ENCODE data around the gene TRIM13.
"Not testable (repeated sequence)": the region's sequence is repeated elsewhere in the genome, so short reads cannot be mapped to it uniquely, and the experiment has no call there.

The TRIM13 gene

DNA sequence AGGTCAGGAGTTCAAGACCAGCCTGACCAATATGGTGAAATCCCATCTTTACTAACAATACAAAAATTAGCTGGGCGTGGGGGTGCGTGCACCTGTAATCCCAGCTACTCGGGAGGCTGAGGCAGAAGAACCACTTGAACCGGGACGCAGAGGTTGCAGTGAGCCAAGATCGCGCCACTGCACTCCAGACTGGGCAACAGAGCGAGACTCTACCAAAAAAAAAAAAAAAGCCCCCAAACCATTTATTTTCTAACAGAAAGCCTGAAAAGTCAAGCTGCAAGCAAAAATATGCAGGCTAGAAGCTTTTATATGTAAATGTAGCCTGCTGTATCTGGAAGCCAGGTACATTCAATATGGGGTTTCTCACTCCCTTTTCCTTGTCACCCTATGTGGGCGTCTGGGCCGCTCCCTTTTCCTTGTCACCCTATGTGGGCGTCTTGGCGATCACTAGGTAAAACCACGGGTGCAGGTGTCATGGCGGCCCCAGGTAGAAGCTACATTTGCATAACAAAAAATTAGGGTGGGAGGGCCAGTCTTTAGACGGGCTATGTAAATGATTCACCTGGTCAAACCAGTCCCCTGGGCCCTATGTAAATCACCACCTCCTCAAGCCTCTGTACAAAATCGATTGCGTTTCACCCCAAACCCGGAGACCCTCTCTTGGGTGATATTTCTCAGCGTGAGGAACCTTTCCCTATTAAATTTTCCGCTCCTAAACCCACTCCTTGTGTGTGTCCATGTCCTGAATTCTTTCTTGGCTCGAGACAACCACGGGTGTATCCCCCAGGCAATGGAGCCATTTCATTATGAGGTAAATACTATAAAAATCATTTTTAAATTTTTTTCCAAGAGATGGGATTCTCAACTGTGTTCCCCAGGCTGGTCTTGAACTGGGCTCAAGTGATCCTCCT, 2.1 kb downstream of the TRIM13 start:
- no peak for DNase-seq

GRCh38 chr13:50001287-50001686, 4.4 kb downstream of the TRIM13 start:
- DNase-seq: no peak

DNA sequence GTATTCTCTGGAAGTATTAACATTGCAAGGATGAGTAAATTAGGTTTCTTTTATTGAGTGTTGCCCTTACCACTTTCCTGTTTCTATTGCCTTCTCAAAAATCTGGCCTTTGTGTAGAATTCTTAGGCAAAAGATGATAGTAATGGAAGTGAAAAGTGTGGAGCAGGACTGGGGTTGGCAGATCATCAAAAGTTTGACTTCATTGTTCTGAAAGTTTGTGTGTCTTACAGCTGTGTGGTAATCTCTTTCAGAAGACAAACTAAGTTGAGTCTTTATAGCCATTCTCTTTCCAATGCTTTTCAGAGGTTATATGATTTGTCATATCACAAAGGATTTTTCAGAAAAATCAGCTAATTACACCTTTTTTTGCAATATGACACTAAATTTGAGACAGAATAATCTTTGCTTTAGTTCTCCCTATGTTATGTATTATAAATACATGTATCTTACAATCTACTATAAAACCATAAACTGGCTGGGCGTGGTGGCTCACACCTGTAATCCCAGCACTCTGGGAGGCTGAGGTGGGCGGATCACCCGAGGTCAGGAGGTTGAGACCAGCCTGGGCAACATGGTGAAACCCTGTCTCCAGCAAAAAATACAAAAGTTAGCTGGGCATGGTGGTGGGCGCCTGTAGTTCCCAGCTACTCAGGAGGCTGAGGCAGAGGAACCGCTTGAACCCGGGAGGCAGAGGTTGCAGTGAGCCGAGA, 9.7 kb downstream of the TRIM13 start:
- no peak for DNase-seq

DNA sequence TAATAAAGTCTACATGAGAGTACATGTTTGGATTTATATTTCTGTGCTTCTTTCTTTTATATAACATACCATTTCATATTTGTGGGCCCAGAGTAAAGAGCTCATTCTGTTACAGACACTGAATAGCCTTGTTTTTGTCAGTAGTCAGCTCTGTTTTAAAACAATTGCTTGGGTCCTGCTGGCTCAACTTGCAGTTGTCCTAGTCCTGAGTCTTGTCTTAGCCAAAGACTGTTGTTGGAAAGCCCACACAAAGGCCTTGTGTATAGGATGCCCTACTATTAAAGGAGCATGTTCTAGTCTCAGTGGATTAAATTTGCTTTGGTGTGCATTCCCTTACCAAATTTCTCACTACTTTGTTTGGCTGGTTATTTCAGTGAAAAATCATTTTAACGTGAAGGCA, 14.6 kb downstream of the TRIM13 start:
- no peak for DNase-seq

GRCh38 chr13:50012396-50013169, 15.7 kb downstream of the TRIM13 start:
- DNase-seq: no peak

GRCh38 chr13:50014386-50014785, 17.5 kb downstream of the TRIM13 start:
- no peak for DNase-seq

DNA sequence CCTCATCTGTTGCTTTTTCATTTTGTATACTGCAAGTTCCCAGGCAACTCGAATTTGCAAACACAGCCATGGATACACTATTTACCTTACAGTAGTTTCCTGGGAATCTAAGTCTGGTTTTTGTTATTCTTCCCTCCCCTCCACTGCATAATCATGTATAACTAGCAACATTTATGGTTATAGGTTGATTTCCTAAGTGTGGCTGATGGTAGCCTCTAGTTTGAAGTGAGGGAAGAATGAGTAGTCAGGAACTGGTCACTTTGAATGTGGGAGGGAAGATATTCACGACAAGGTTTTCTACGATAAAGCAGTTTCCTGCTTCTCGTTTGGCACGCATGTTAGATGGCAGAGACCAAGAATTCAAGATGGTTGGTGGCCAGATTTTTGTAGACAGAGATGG, 18.4 kb downstream of the TRIM13 start, which contains the start of gene KCNRG:
KCNRG (plus strand) TSS at position 187 of the 400 bp plus-strand sequence; CDS start at position 237, 50 bp downstream.
- no peak for DNase-seq

DNA sequence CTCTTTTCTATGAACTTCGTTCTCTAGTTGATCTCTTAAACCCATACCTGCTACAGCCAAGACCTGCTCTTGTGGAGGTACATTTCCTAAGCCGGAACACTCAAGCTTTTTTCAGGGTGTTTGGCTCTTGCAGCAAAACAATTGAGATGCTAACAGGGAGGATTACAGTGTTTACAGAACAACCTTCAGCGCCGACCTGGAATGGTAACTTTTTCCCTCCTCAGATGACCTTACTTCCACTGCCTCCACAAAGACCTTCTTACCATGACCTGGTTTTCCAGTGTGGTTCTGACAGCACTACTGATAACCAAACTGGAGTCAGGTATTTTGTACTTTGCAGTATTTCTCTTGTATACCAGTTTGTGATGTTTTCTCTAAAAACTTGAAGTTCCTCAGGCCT, 18.9 kb downstream of the TRIM13 start:
- DNase-seq: no peak

DNA sequence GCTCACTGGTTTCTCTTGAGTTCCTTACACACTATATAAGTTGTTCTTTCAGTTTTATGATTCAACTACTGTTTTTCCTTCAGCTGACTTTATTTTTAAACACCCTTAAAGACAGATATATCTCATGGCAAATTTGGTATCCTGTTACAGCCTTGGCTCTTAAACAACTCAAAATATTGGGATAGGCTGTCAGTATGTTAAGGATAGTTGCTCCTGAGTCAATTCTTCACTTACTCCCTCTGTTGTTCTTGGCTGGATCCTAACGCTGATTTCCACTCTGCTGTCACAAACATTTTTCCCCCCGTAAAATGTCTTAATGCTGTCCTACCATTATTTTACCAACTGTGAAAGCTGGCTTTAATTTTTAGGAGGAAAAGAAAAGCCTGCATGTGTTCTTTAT, 19.6 kb downstream of the TRIM13 start:
- no peak for DNase-seq

- DNase-seq: no peak
These were observed 21.0 kb downstream of the TRIM13 start for GRCh38 chr13:50017819-50018218.

GRCh38 chr13:50025436-50025835, 28.6 kb downstream of the TRIM13 start:
- DNase-seq: no peak

DNA sequence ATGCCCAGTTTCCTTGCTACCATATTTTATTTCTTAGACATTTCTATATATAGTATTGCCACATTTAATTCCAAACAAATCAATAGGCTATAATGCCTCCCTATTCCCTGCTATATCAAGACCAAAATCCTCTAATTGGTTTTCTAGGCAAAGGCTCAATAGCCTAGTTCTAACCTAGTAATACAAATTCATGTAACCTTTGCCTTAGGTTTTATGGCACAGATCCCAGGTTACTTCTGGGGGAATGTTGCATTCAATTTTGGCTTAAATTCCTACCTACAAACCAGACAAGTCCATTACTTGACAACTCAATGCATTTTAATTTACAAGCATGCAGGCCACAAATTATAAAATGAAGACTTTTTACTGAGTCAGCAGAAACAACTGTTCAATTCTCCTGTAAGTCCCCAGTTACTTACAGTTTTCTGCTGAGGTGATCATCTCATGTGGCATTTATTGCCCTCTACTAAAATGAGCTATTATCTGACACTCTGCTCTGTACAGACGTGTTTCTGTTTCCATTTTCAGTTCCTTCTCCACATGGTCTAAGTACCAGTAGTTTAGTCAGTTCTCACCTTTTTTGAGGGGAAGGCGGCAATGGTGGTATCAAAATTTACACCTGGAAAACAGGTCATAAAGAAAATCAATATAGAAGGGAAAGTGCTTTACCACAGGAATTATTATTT, 30.1 kb downstream of the TRIM13 start:
- no peak for DNase-seq

- no peak for DNase-seq
These were observed 33.5 kb downstream of the TRIM13 start for GRCh38 chr13:50030315-50030714.

- no peak for DNase-seq
These were observed 36.9 kb downstream of the TRIM13 start for GRCh38 chr13:50033725-50034124.

- no peak for DNase-seq
These were observed 40.9 kb downstream of the TRIM13 start for GRCh38 chr13:50037788-50038187.

GRCh38 chr13:50038266-50038665, 41.4 kb downstream of the TRIM13 start:
- no peak for DNase-seq

GRCh38 chr13:50052478-50052877, 55.6 kb downstream of the TRIM13 start:
- DNase-seq: no peak

- DNase-seq: no peak
These were observed 57.0 kb downstream of the TRIM13 start for GRCh38 chr13:50053844-50054243.

GRCh38 chr13:50055454-50055853, 58.6 kb downstream of the TRIM13 start:
- no peak for DNase-seq

DNA sequence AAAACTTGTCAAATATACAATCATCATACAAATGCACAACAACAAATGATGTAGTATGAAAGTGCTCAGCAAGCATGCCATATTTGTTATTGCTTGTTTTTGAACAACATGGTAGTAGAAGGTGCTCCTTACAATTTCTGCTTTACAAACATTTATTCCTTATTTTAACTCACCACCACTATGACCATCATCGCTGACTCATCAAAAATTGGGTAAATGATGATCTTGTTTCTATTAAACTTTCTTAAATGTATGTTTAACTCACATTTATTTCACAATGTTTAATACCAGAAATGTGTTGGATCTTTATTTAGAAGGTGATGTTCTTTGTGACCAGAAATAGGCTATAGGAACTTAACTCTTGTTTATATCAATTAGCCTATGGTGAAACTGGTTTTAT, 63.9 kb downstream of the TRIM13 start:
- DNase-seq: no peak

GRCh38 chr13:50062336-50062735, 65.5 kb downstream of the TRIM13 start:
- not testable (repeated sequence) for DNase-seq

GRCh38 chr13:50065712-50066111, 68.9 kb downstream of the TRIM13 start:
- no peak for DNase-seq

All from CD4-positive, alpha-beta T cell treated with Interleukin-21 for 1 hour (primary cell).